Epithelial cell of esophagus (primary cell): Measurements from ENCODE around the gene DMBX1.

Experiments used
- DNase-seq: peaks from one replicate; pipeline ENCODE4 v3.0.0; 2010; ENCODE audit warnings: low read depth
- H3K4me3 ChIP-seq: 2 replicates; pipeline ENCODE4 v1.5.1; 2011; ENCODE audit warnings: mild to moderate bottlenecking, low read length, control low read depth
- CTCF ChIP-seq: IDR thresholded peaks from 2 replicates; pipeline ENCODE4 v1.5.1; 2011; ENCODE audit warnings: low read depth, mild to moderate bottlenecking, low read length, control low read depth, inconsistent platforms; ENCODE audit not compliant: insufficient read depth; ENCODE audit errors: missing control alignments

Gene DMBX1

DNA sequence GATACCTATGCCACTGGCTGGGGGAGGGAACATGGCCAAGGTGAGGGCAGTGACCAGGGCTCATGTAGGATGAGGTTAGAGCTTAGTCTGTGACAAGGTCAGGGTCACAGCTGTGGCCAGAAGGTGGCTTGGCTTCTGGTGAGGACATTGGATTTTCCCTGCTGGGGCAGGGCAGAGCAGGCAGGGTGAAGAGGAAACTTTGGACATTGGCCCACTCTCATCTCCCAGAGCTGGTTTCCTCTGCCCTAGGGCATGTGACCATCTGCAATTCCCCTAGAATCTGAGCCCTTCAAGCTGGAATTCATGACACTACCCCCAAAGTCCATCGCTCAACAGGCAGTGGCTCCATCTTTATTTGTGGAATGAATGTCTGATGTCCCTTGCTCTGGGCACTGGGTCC lies 5.3 kb downstream of the DMBX1 start:
- no peak for DNase-seq
- TF ChIP-seq CTCF, result no peak
- no peak overlapping the region for H3K4me3 ChIP-seq

DNA sequence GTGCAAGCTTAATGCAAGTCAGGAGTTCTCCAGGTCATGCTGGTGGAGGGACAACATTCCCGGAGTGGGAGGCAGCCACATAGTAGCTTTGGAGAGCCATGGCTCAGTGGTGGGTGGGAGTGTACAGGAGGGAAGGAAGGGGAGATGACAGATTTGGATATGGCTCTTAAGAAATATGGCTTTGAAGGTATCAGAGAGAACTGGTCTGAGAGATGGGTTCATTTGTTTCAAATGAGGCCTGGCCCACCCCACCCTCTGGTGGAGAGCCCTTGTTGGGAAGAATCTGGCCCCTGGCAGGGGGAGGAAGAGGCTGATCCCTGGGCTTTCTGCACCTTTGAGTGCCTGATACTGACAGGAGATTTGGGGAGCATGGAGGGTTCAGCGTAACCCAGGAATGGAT lies 6.1 kb downstream of the DMBX1 start:
- no peak for TF ChIP-seq CTCF
- no peak for DNase-seq
- no peak overlapping the region for H3K4me3 ChIP-seq

DNA sequence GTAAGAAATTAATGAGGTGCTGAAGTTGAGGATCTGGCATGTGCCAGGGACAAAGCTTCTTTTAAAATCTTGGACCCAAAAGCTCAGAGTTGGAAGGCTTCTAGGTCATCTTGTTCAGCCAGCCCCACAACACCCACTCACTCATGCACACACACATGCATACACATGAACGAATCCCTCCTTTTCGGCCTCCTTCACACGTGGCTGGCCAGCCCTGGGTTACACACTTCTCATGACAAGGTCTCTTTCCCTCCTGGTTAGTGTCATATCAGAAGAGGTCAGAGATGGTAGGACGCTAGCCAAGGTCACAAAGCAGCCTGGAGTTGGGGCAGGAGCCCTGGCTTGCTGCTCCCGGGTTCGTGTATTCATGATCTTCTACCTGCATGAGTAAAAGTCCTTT lies 6.9 kb downstream of the DMBX1 start:
- no peak for DNase-seq
- no peak for TF ChIP-seq CTCF
- no peak overlapping the region for H3K4me3 ChIP-seq

- no peak overlapping the region for H3K4me3 ChIP-seq
- DNase-seq, result no peak
- no peak for TF ChIP-seq CTCF
Observed at GRCh38 chr1:46497020-46497419, 7.4 kb downstream of the DMBX1 start.

DNA sequence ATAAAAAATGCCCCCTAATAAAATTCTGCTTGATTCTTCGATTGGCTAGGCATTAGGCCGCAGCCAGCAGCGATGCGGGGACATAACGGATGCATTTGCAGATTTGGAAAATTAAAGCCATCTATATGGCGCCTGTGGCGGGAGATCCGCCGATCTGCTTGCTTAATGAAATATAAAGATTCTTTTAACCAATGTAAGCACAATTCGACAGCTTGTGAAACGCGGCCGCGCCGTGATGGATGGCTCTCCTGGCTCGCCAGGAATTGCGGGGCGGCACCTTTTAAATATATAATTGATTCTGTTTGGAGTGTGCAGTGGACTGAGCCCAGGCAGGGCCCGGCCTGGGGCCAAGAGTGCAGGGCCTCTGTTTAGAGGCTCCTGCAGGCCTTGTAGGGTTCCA lies 8.0 kb downstream of the DMBX1 start:
- DNase-seq, result no peak
- no peak for TF ChIP-seq CTCF
- H3K4me3 ChIP-seq, result no peak overlapping the region

GRCh38 chr1:46501528-46501927 lies 11.9 kb downstream of the DMBX1 start:
- TF ChIP-seq CTCF, result no peak
- no peak overlapping the region for H3K4me3 ChIP-seq
- no peak for DNase-seq

DNA sequence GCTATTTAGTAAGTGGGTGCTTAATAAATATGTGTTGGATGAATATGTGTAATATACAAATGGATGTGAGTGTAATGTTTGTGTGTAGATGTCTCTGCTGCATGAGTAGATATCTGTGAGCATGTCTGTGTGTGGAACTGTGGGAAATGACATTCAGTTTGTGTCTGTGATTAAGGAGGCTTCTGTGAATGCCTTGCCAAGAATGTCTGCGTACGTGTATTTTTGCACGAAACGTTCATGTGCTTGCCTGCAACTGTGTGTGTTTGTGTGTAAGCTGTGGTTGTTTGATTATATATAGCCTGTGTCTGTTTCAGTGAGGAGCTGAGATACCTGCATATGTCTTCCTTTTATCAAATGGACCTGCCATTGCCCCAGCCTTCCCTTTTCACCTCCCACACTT lies 13.8 kb downstream of the DMBX1 start:
- H3K4me3 ChIP-seq, result no peak overlapping the region
- TF ChIP-seq CTCF, result no peak
- DNase-seq, result no peak
